ENCODE measurements around the gene COPS7B.
A peak's percentile ranks its signal among the peaks of the same experiment; 100 is the strongest.

Gene COPS7B

GRCh38 chr2:231785822-231786176 is 446 bp upstream of the COPS7B start:
- in situ Hi-C loops (cut with HindIII; ENCODE audit: low sequenced_read_pairs) = no loop called here
- DNase-seq (ENCODE audit: low read depth, low spot score) = no peak
- no peak for TF ChIP-seq CTCF (IDR thresholded peaks at IDR 0.05; ENCODE audit: low read depth, low read length)
- H3K4me3 ChIP-seq (ENCODE audit: low read depth, low read length) = peak overlapping the region; percentile 87

GRCh38 chr2:231786917-231787292 is 660 bp downstream of the COPS7B start:
- DNase-seq (ENCODE audit: low read depth, low spot score) = no peak
- TF ChIP-seq CTCF (IDR thresholded peaks at IDR 0.05; ENCODE audit: low read depth, low read length) = no peak
- H3K4me3 ChIP-seq (ENCODE audit: low read depth, low read length) = peak overlapping the region; percentile 87
- in situ Hi-C loops (cut with HindIII; ENCODE audit: low sequenced_read_pairs) = no loop called here

- no peak for DNase-seq (ENCODE audit: low read depth, low spot score)
- TF ChIP-seq CTCF (IDR thresholded peaks at IDR 0.05; ENCODE audit: low read depth, low read length) = no peak
- H3K4me3 ChIP-seq (ENCODE audit: low read depth, low read length) = no peak overlapping the region
- in situ Hi-C loops (cut with HindIII; ENCODE audit: low sequenced_read_pairs) = no loop called here
Measured at GRCh38 chr2:231791107-231791506, 4.9 kb downstream of the COPS7B start.

GRCh38 chr2:231794383-231794782 is 8.1 kb downstream of the COPS7B start:
- no peak overlapping the region for H3K4me3 ChIP-seq (ENCODE audit: low read depth, low read length)
- no peak for DNase-seq (ENCODE audit: low read depth, low spot score)
- in situ Hi-C loops (cut with HindIII; ENCODE audit: low sequenced_read_pairs) = no loop called here
- no peak for TF ChIP-seq CTCF (IDR thresholded peaks at IDR 0.05; ENCODE audit: low read depth, low read length)

- no peak overlapping the region for H3K4me3 ChIP-seq (ENCODE audit: low read depth, low read length)
- peak; percentile 52 for DNase-seq (ENCODE audit: low read depth, low spot score)
- in situ Hi-C loops (cut with HindIII; ENCODE audit: low sequenced_read_pairs) = no loop called here
- TF ChIP-seq CTCF (IDR thresholded peaks at IDR 0.05; ENCODE audit: low read depth, low read length) = peak; percentile 30
Measured at GRCh38 chr2:231795525-231796327, 9.5 kb downstream of the COPS7B start.

- in situ Hi-C loops (cut with HindIII; ENCODE audit: low sequenced_read_pairs) = no loop called here
- peak; percentile 79 for TF ChIP-seq CTCF (IDR thresholded peaks at IDR 0.05; ENCODE audit: low read depth, low read length)
- DNase-seq (ENCODE audit: low read depth, low spot score) = peak; percentile 40
- no peak overlapping the region for H3K4me3 ChIP-seq (ENCODE audit: low read depth, low read length)
Measured at GRCh38 chr2:231800493-231801091, 14.3 kb downstream of the COPS7B start.
